ENCODE results near the gene TGFB1. TPM values are rescaled to one million over a fixed set of nuclear protein-coding genes. Genes with fewer than 3 reads are reported as not detected.

TGFB1 gene
- total and polyA plus RNA-seq, 9 of the 15 experiments (the other 6 are each of a cell fraction or from before 2014, with no cell fraction given) = 0.24 to 159 (median 17.2) TPM

DNA sequence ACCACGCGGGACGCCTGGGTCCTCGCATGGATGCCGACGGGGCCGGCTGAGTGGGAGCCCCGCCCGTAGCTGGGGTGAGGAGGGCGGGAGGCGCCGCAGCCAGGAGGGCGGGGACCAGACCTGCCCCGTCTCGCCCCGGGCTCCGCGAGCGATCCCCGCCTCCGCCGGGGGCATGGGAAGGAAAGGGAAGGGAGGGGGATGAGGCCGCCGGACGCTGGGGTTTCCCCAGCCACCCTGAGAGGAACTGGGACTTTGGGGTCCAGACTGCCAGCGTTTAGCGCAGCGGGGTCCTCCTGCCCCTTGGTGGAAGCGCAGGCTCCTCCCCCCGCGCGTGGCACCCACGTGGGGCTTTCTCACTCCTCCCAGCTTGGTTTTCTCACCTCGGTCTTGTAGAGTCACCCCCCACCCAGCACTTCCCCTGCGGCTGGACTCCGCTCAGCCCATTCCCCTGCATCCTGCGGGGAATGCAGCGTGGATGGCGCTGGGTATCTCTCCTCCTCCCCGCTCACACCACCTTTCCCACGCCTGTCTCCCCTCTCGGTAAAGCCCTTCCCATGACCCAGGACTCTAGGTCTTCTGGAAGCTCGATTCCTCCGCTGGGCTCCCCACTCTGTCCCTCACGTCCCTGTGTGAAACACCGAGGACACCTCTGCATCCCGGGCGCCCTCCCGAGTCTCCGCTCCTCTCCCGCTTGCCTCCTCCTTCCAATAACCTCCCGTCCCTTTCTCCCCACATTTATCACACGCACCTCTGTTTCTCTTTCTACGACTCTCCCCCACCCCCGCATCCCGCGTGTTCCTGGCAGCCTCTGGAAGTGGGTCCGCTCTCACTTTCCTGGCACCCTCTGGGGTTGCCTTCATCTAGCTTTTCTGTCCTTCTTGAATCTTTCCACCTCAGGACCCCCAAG is 2.1 kb downstream of the TGFB1 start (continued):
- TF ChIP-seq, protein P1, sequence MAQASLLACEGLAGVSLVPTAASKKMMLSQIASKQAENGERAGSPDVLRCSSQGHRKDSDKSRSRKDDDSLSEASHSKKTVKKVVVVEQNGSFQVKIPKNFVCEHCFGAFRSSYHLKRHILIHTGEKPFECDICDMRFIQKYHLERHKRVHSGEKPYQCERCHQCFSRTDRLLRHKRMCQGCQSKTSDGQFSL (CRISPR knock-in tag; IDR thresholded peaks at IDR 0.05) = peak; percentile 79; the same call in 1 of the 2 replicates
- TF ChIP-seq, protein P1 (tag; IDR thresholded peaks at IDR 0.05) = peak in 1 of 2 experiments; percentile 58; a peak in 1 of 4 replicates
- TF ChIP-seq NFE2 (IDR thresholded peaks at IDR 0.05; ENCODE audit: low read depth) (no peak), E2F3 (CRISPR knock-in tag; IDR thresholded peaks at IDR 0.05) (no peak), RBM14 (IDR thresholded peaks at IDR 0.05; ENCODE audit: borderline replicate concordance, insufficient read depth, low read depth, low read length) (0 out of 2 replicates have a peak, but pooled peaks have one; percentile 80), DACH1 (IDR thresholded peaks at IDR 0.05; ENCODE audit: partially characterized antibody) (no peak), SNIP1 (IDR thresholded peaks at IDR 0.05; ENCODE audit: low read depth) (no peak), ZNF133 (CRISPR knock-in tag; IDR thresholded peaks at IDR 0.05) (no peak), HLTF (IDR thresholded peaks at IDR 0.05) (no peak), CHD2 (IDR thresholded peaks at IDR 0.05; ENCODE audit: low read depth, low read length) (no peak), NFIC (IDR thresholded peaks at IDR 0.05) (no peak), ILK (tag; IDR thresholded peaks at IDR 0.05; ENCODE audit: borderline replicate concordance, low read depth) (no peak), NR1H2 (CRISPR knock-in tag; IDR thresholded peaks at IDR 0.05) (no peak), FOS (IDR thresholded peaks at IDR 0.05; ENCODE audit: extremely low read depth, insufficient read length) (no peak), SPI1 (IDR thresholded peaks at IDR 0.05; ENCODE audit: borderline replicate concordance, low read depth, low read length) (peak; percentile 32; the same call in 1 of the 2 replicates), KHSRP (IDR thresholded peaks at IDR 0.05) (no peak), CCAR2 (IDR thresholded peaks at IDR 0.05; ENCODE audit: low read depth, low read length) (no peak), PRMT5 (CRISPR knock-in tag; IDR thresholded peaks at IDR 0.05) (no peak; the same call in 1 of the 2 replicates), HNRNPK (IDR thresholded peaks at IDR 0.05; ENCODE audit: low read depth, low read length, poor library complexity, severe bottlenecking) (no peak), MEF2A (IDR thresholded peaks at IDR 0.05; ENCODE audit: control insufficient read depth, low read depth, low read length) (no peak)
- TF ChIP-seq, protein P2, sequence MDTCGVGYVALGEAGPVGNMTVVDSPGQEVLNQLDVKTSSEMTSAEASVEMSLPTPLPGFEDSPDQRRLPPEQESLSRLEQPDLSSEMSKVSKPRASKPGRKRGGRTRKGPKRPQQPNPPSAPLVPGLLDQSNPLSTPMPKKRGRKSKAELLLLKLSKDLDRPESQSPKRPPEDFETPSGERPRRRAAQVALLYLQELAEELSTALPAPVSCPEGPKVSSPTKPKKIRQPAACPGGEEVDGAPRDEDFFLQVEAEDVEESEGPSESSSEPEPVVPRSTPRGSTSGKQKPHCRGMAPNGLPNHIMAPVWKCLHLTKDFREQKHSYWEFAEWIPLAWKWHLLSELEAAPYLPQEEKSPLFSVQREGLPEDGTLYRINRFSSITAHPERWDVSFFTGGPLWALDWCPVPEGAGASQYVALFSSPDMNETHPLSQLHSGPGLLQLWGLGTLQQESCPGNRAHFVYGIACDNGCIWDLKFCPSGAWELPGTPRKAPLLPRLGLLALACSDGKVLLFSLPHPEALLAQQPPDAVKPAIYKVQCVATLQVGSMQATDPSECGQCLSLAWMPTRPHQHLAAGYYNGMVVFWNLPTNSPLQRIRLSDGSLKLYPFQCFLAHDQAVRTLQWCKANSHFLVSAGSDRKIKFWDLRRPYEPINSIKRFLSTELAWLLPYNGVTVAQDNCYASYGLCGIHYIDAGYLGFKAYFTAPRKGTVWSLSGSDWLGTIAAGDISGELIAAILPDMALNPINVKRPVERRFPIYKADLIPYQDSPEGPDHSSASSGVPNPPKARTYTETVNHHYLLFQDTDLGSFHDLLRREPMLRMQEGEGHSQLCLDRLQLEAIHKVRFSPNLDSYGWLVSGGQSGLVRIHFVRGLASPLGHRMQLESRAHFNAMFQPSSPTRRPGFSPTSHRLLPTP (IDR thresholded peaks at IDR 0.05; ENCODE audit: borderline replicate concordance, extremely low read depth, insufficient read length) = no peak
- TF ChIP-seq, protein P3, sequence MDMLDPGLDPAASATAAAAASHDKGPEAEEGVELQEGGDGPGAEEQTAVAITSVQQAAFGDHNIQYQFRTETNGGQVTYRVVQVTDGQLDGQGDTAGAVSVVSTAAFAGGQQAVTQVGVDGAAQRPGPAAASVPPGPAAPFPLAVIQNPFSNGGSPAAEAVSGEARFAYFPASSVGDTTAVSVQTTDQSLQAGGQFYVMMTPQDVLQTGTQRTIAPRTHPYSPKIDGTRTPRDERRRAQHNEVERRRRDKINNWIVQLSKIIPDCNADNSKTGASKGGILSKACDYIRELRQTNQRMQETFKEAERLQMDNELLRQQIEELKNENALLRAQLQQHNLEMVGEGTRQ (CRISPR knock-in tag; IDR thresholded peaks at IDR 0.05) = peak; percentile 46; the same call in 1 of the 2 replicates
- TF ChIP-seq, protein P4, sequence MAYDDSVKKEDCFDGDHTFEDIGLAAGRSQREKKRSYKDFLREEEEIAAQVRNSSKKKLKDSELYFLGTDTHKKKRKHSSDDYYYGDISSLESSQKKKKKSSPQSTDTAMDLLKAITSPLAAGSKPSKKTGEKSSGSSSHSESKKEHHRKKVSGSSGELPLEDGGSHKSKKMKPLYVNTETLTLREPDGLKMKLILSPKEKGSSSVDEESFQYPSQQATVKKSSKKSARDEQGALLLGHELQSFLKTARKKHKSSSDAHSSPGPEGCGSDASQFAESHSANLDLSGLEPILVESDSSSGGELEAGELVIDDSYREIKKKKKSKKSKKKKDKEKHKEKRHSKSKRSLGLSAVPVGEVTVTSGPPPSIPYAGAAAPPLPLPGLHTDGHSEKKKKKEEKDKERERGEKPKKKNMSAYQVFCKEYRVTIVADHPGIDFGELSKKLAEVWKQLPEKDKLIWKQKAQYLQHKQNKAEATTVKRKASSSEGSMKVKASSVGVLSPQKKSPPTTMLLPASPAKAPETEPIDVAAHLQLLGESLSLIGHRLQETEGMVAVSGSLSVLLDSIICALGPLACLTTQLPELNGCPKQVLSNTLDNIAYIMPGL (CRISPR knock-in tag; IDR thresholded peaks at IDR 0.05) = no peak
